Measurements from ENCODE around the gene SPEF2.
"Not testable (repeated sequence)": the region's sequence is repeated elsewhere in the genome, so short reads cannot be mapped to it uniquely, and the experiment has no call there.

- TF ChIP-seq CTCF (IDR thresholded peaks at IDR 0.05); RAD21 (conservative IDR thresholded peaks at IDR 0.05 in 1 of 2, IDR thresholded peaks at IDR 0.05 in 1 of 2); RFX5 (IDR thresholded peaks at IDR 0.05); MAX (IDR thresholded peaks at IDR 0.05); REST (IDR thresholded peaks at IDR 0.05): not testable (repeated sequence)
Observed at GRCh38 chr5:35672296-35672655, 54.6 kb downstream of the SPEF2 start.

Measured in A549 (cell line).